LNCAP (cell line): ENCODE data around the gene SNRNP27.

Experiments
- TF ChIP-seq, protein P1 (sequence below): fragments of 450-650 bp; IDR thresholded peaks from 2 replicates; pipeline ENCODE4 v1.5.1; 2017; ENCODE audit warnings: mild to moderate bottlenecking

The SNRNP27 gene

DNA sequence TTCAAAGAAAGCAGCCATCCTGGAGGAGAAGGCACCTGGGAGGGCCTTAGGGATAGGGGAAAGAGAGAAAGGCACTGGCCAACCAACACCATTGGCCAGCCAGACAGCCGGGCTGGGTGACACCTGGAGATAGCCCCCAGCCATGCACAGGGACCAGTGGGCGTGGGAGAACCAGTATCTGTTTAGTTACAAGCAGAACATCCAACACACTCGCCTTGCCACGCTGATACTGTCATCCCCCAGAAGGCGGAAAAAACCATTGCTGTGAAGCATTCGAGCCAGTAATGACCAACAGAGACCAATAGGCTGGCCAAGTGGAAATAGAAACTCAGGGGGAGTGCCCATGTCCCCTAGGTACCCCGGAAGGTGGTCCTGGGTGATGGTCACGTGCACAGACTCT lies 52.2 kb downstream of the SNRNP27 start:
- TF ChIP-seq, protein P1, sequence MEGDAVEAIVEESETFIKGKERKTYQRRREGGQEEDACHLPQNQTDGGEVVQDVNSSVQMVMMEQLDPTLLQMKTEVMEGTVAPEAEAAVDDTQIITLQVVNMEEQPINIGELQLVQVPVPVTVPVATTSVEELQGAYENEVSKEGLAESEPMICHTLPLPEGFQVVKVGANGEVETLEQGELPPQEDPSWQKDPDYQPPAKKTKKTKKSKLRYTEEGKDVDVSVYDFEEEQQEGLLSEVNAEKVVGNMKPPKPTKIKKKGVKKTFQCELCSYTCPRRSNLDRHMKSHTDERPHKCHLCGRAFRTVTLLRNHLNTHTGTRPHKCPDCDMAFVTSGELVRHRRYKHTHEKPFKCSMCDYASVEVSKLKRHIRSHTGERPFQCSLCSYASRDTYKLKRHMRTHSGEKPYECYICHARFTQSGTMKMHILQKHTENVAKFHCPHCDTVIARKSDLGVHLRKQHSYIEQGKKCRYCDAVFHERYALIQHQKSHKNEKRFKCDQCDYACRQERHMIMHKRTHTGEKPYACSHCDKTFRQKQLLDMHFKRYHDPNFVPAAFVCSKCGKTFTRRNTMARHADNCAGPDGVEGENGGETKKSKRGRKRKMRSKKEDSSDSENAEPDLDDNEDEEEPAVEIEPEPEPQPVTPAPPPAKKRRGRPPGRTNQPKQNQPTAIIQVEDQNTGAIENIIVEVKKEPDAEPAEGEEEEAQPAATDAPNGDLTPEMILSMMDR, result no peak

DNA sequence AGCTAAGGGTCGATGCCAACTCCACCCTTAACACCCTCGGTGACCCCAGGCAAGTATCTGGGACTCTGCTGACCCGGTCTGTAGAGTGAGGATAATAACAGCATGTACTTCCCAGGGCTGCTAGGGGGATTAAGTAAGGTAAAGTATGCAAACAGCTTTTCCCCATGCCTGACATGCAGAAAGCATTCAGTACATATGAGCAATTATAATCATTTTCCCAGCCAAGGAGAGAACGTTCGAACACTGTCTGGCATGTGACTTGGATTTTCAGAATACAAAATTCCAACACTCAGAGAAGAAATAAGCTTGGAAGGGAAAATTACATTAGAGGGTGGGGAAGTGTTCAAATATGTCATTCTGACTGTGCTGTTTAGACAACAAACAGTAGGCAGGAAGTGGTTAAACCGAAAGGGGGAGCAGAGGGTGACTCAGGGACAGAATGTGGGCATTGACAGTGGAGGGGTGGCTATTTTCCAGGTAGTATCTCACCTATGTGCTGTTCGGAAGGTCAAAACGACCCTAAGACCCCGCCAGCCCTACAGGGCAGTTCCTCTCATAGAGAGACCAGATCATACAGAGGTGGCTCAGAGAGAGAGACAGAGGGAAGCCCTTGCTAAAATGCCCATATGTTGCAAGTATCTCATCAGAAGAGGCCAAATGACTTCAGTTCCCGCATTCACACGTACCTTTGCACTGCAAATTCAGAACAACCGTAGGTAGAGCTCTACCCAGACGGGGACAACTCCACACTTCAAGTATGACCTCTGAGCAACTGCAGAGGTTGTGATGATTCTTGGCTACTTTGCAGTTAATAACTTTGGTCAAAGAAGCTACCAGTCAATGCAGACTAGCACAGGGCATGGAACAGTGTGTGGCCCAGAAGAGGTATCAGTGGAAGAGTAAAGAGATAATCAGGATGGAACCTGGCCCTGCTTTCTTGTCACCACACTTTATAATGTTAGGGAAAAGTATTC lies 52.9 kb downstream of the SNRNP27 start:
- TF ChIP-seq, protein P1, result no peak

DNA sequence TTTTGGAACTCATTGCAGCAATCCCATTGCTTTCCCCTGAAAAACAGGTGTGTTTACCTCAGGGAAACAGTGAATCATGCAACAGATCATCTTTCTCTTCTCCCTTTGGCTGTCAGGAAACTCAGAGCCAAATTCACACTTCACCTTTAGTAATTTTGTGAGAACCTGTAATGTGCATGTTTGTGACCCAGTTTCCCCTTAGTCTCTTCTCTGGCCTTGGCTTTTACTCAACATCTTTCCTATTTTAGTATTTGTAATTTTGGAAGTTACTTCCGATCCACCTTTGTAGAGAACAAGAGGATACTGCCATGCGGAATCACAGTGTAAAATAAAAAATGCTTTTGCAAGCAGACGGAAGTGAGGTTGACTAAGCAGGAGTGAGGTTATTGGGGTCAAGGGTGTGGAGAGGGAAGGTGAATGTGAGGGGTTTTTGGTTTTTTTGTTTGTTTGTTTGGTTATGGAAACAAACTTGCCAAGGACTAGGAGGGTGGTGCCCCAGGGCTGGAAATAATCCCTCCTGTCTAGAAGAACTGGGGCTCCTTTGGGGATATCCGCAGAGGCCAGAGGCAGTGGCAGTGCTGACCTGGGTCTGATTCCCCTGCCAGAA lies 53.7 kb downstream of the SNRNP27 start:
- TF ChIP-seq, protein P1, result no peak

DNA sequence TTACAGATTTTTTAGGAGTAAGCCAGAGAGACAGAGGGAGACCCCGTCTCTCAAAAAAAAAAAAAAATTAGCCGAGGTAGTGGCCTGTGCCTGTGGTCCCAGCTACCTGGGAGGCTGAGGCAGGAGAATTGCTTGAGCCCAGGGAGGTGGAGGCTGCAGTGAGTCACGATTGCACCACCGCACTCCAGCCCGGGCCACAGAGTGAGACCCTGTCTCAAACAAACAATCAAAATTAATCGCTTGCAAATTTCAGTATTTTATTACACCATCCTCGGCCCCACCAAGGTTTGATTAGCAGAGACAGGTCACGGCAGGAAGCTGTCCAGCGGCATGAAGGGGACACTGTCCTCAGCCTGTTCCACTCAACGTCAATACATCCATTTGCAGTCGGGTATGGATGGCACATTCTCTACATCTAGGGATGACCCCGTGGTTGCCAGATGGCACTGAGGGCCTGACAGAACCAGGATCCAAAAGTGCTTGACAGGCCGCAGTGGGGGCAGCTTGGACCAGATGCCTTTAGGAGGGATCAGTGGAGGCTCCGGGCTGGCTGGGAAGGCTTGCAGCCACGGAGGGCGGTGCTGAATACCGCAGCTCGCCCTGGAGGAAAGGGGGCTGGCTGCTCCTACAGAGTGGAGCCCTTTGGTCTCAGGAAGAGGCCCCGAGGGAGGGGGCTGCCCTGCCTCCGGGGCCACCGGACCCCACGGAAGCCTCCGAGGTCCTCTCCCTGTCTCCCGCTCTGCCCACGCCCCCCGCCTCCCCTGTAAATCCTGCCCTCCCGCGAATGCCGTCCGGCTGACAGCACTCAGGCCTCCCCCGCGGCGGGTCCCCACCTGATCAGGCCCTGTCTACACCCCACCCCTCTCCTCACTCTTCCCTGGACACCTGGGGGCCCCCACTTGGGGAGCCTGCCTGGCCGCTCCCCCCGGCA lies 54.5 kb downstream of the SNRNP27 start:
- TF ChIP-seq, protein P1, result no peak

DNA sequence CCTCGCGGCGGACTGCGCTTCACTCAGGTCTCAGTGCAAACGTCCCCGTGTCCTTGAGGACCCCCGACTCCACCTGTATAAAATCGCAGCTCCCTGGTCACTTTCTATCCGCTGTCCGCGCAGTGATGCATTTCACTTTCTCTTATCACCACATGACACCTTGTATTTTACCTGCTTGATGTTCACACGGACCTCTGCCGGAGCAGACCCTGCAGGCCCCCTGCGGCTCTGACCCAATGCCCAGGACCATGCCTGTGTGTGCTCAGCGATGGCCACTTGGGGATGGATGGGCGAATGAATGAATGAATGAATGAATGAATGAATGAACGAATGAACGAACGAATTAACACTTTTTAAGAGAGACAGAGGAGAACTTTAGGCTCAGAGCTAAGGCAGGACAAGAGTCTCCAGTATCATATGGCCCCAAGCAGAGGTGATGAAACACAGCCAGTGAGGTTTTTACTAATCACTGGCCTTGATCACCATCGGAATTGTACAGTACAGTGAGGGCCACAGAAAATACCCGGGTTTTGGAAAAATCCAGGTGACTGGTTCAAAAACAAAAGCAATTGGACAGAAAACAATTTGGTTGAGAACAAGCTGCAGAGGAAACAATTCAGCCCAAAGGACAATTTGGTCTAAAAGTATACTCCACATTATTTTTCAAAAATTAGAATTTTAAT lies 55.3 kb downstream of the SNRNP27 start:
- TF ChIP-seq, protein P1, result no peak

DNA sequence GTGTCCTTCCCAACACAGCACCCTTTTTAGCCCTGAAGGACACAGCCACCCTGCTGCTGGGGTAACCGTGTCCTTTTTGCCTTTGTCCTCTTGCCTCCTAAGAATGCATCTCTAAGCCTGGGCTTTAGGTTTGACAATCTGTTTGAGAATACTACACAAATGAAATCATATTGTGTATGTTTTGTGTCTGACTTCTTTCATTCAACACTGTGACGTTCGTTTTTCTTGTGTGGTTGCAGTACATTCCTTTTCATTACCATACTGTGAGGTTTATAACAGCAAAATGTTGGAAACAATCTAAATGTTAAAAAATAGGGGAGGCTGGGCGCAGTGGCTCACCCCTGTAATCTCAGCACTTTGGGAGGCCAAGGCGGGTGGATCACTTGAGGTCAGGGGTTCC lies 56.5 kb downstream of the SNRNP27 start:
- TF ChIP-seq, protein P1, result no peak
